ENCODE measurements around the gene MPHOSPH8.

GRCh38 chr13:19589312-19589711, 44.1 kb upstream of the MPHOSPH8 start:
- TF ChIP-seq CTCF (conservative IDR thresholded peaks at IDR 0.05; ENCODE audit: low read depth, low read length) (no peak), EZH2 (IDR thresholded peaks at IDR 0.05; ENCODE audit: borderline replicate concordance, low read depth, low read length, poor library complexity, severe bottlenecking) (no peak)

Measured in A673 (cell line).